Lower leg skin (tissue), 4 donors: Measurements from ENCODE around the gene TCERG1. TPM values are rescaled to one million over a fixed set of nuclear protein-coding genes. Genes with fewer than 3 reads are reported as not detected.
A peak's percentile ranks its signal among the peaks of the same experiment; 100 is the strongest.

Experiments
- DNase-seq, 2 donors: peaks; one replicate each; pipeline ENCODE4 v3.0.0-alpha.2; 2019; ENCODE audit warnings: low spot score in 2 of 2
- H3K4me3 ChIP-seq: fragments of 200-600 bp; sonication (generic); 2 replicates; pipeline ENCODE4 v1.5.1; 2017; ENCODE audit warnings: mild to moderate bottlenecking, low read depth; ENCODE audit not compliant: poor library complexity, severe bottlenecking
- POLR2A ChIP-seq, 2 donors: fragments of 450-650 bp; IDR thresholded peaks; one replicate each; pipeline ENCODE4 v1.6.1; 2016 to 2017; ENCODE audit warnings: antibody characterized with exemption in 2 of 2, mild to moderate bottlenecking in 1 of 2, moderate library complexity in 1 of 2
- WGBS, 2 donors: methylation state at CpG; one replicate each; pipeline ENCODE4 v1.1.5; 2018; 5-methylcytosine and 5-hydroxymethylcytosine counted together
- intact Hi-C: fragments of 100-400 bp; cut with DNase I; formaldehyde crosslinking; loops from one replicate; pipeline ENCODE4 v1.15.0; 2023; ENCODE audit warnings: low total_unique reads
- total RNA-seq, 4 donors: library from RNA; depleted of rRNA; stranded (reverse); fragments of >200 nt; gene quantifications; one replicate each; pipeline ENCODE4 v1.1.0, GENCODE V29; 2016
- TF ChIP-seq, protein P1 (sequence below), 3 donors: fragments of 450-650 bp; IDR thresholded peaks; one replicate each; pipeline ENCODE4 v1.5.1; 2016; ENCODE audit warnings: antibody characterized with exemption in 3 of 3, mild to moderate bottlenecking in 3 of 3, moderate library complexity in 2 of 3

TCERG1 gene
- total RNA-seq, 4 donors from 2014 or later: 33.8 to 69.5 (median 42.2) TPM

DNA sequence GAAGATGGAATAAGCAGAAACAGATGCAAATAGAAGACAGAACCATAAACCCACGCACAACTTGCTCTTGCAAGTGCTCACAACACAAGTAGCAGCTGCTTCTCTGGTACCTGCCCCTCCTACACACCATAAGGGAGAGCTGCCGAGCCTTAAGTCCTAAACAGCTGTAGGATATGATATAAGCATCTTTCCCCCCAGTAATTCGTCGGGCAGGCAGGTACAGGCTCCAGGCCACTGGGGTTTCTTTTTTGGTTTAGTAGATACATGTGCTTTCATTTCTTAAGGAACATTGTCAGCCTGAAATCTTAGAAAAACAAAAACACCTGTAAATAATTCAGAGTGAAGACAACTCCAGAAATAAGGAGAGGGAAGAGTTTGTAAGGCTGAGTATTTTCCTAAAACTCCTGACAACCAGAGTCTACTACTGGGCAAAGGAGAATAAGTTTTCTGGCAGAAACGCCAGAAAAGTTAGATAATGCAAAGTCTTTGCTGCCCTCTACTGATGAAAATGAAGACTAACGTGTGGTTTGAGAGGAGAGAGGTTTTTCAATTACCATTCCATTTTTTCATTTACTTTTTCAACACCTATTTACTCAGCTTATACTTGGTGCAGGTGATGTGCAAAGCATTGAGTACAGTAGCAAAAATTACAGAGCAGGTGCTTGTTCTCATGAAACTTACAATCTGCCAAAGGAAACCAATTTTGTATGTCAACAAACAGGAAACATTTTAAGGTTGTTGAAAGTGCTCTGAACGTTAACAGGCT lies 20.1 kb upstream of the TCERG1 start:
- no peak for DNase-seq
- H3K4me3 ChIP-seq: no peak overlapping the region
- no peak for TF ChIP-seq POLR2A (IDR thresholded peaks at IDR 0.05)
- TF ChIP-seq, protein P1, sequence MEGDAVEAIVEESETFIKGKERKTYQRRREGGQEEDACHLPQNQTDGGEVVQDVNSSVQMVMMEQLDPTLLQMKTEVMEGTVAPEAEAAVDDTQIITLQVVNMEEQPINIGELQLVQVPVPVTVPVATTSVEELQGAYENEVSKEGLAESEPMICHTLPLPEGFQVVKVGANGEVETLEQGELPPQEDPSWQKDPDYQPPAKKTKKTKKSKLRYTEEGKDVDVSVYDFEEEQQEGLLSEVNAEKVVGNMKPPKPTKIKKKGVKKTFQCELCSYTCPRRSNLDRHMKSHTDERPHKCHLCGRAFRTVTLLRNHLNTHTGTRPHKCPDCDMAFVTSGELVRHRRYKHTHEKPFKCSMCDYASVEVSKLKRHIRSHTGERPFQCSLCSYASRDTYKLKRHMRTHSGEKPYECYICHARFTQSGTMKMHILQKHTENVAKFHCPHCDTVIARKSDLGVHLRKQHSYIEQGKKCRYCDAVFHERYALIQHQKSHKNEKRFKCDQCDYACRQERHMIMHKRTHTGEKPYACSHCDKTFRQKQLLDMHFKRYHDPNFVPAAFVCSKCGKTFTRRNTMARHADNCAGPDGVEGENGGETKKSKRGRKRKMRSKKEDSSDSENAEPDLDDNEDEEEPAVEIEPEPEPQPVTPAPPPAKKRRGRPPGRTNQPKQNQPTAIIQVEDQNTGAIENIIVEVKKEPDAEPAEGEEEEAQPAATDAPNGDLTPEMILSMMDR (IDR thresholded peaks at IDR 0.05): peak in 1 of 3 donors; percentile 32
- intact Hi-C loops: loop anchor here (10.0 kb wide), 1 partner anchor 132 kb away; no protein-coding TSS in a partner anchor
- 22 to 25% methylated on average over 7 of the region's 7 CpGs for WGBS, 2 donors

- TF ChIP-seq, protein P1 (IDR thresholded peaks at IDR 0.05): no peak
- no peak for TF ChIP-seq POLR2A (IDR thresholded peaks at IDR 0.05)
- intact Hi-C loops: loop anchor here (10.0 kb wide), 1 partner anchor 133 kb away; no protein-coding TSS in a partner anchor
- WGBS, 2 donors: 43 to 44% methylated on average over 4 of the region's 4 CpGs
- no peak overlapping the region for H3K4me3 ChIP-seq
- DNase-seq: no peak
Measured at GRCh38 chr5:146427619-146427997, 19.5 kb upstream of the TCERG1 start.

DNA sequence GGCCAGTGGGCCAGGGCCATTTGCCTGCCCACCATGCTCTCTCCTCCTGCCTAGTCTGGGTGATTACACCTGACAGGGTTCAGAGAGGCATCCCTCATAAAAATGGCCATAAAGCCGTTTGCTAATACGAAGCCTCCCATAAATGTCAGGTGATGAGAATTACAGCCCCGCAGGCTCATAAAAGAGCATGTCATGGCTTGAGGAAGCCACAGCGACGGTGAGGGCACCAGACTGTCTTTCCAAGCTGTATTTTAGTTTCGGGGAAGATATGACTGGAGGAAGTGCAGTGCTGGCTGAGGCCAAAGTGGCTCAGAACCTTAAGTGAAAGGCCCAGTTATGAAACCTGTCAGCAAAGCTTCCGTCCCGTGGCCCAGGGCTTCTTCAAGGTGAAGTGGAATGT lies 18.5 kb upstream of the TCERG1 start:
- DNase-seq: no peak
- TF ChIP-seq, protein P1 (IDR thresholded peaks at IDR 0.05): no peak
- TF ChIP-seq POLR2A (IDR thresholded peaks at IDR 0.05): no peak
- no peak overlapping the region for H3K4me3 ChIP-seq
- intact Hi-C loops: loop anchor here (10.0 kb wide), 1 partner anchor 134 kb away; no protein-coding TSS in a partner anchor
- WGBS, 2 donors: 16 to 36% methylated on average over 8 of the region's 8 CpGs

DNA sequence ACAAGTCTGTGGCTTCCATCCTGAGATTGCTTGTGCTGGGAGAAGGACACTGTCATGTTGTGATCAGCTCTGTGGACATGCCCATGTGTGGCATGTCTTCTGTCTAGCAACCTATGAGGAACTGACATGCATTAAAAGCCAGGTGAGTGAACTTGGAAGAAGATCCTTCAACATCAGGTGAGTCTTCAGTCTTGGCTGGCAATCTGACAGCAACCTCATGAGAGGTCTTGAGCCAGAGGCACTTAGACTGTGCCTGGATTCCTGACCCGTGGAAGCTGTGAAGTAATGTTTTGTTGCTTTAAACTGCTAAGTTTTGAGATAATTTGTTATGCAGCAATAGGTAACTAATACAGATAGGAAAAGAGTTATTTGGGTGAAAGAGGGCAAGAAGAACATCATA lies 6.8 kb upstream of the TCERG1 start:
- intact Hi-C loops: no loop called here
- WGBS, 2 donors: 32 to 41% methylated on average over 1 of the region's 1 CpG

GRCh38 chr5:146440870-146441495 lies 6.2 kb upstream of the TCERG1 start:
- intact Hi-C loops: no loop called here
- 75 to 84% methylated on average over 5 of the region's 5 CpGs for WGBS, 2 donors
- TF ChIP-seq POLR2A (IDR thresholded peaks at IDR 0.05): no peak
- TF ChIP-seq, protein P1 (IDR thresholded peaks at IDR 0.05): no peak
- H3K4me3 ChIP-seq: no peak overlapping the region
- DNase-seq: no peak

More for the DNA sequence above, 6.8 kb upstream of the TCERG1 start:
- no peak overlapping the region for H3K4me3 ChIP-seq
- TF ChIP-seq POLR2A (IDR thresholded peaks at IDR 0.05): no peak
- TF ChIP-seq, protein P1 (IDR thresholded peaks at IDR 0.05): no peak
- DNase-seq: no peak
